ENCODE results near the gene PTTG1IP.

DNA sequence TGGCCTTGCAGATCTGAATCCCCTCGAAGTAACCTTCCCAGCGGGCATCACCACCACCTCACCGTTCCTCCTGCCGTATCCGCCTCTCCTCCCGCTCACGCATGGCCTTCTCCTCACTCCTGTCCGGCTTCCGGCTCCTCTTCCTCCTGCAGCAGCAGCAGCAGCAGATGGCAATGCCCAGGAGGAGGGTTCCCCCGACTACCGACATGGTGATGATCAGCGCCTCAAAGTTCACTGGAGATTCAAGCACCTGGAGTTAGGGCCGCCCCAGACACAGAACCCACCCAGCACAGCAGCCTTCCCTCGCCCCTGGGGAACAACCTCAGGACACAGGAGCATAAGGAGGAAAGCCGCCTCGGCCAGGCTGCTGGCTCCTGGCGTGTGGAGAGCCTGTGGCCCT lies 17.4 kb downstream of the PTTG1IP start:
- no peak for TF ChIP-seq CTCF (conservative IDR thresholded peaks at IDR 0.05)
- TF ChIP-seq ZFX (IDR thresholded peaks at IDR 0.05): no peak

Data from C4-2B (cell line).